ENCODE measurements around the gene STK26. TPM values are rescaled to one million over a fixed set of nuclear protein-coding genes. Genes with fewer than 3 reads are reported as not detected.

STK26 gene
- total and polyA plus RNA-seq, 8 donors = 13.1 to 23.1 (median 20.0) TPM

DNA sequence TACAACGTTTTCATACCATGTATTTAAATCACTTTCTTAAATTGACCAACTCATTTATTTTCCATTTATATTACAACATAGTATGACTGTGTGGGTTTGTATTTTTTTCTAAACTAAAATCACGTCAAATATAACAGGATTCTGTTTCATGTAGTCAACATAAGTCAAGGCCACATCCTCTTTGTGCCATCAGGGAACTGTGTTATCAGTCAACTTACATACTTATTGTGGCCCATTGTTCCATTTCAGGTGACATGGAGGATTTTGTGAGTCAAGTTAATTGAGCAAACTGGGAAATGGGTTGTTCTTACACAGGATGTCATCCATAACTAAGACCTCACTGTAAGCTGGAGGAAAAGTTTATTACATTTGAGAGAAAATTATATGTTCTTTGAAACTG lies 35.9 kb downstream of the STK26 start:
- Histone ChIP-seq H3K27ac (no peak overlapping the region), H3K4me3 (no peak overlapping the region), H3K27me3 (peaks cover 0 to 5% of the 10 kb centered on the region in 2 donors), H3K4me1 (no peaks in the 10 kb centered on the region), H3K36me3 (no peaks in the 10 kb centered on the region), H3K9me3 (no peaks in the 10 kb centered on the region)
- ATAC-seq = no peak
- TF ChIP-seq, protein P1, sequence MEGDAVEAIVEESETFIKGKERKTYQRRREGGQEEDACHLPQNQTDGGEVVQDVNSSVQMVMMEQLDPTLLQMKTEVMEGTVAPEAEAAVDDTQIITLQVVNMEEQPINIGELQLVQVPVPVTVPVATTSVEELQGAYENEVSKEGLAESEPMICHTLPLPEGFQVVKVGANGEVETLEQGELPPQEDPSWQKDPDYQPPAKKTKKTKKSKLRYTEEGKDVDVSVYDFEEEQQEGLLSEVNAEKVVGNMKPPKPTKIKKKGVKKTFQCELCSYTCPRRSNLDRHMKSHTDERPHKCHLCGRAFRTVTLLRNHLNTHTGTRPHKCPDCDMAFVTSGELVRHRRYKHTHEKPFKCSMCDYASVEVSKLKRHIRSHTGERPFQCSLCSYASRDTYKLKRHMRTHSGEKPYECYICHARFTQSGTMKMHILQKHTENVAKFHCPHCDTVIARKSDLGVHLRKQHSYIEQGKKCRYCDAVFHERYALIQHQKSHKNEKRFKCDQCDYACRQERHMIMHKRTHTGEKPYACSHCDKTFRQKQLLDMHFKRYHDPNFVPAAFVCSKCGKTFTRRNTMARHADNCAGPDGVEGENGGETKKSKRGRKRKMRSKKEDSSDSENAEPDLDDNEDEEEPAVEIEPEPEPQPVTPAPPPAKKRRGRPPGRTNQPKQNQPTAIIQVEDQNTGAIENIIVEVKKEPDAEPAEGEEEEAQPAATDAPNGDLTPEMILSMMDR (IDR thresholded peaks at IDR 0.05) = no peak
- no peak for DNase-seq
- intact Hi-C loops (cut with DNase I) = no loop called here

- no peaks in the 10 kb centered on the region for H3K9me3 ChIP-seq
- peaks cover 0 to 5% of the 10 kb centered on the region in 2 donors for H3K27me3 ChIP-seq
- no peak overlapping the region for H3K27ac ChIP-seq
- ATAC-seq (no peak), DNase-seq (no peak)
- H3K4me3 ChIP-seq = no peak overlapping the region
- intact Hi-C loops (cut with DNase I) = no loop called here
- no peaks in the 10 kb centered on the region for H3K4me1 ChIP-seq
- no peaks in the 10 kb centered on the region for H3K36me3 ChIP-seq
- TF ChIP-seq, protein P1 (IDR thresholded peaks at IDR 0.05) = no peak
These were observed 37.0 kb downstream of the STK26 start for GRCh38 chrX:132059973-132060540.

DNA sequence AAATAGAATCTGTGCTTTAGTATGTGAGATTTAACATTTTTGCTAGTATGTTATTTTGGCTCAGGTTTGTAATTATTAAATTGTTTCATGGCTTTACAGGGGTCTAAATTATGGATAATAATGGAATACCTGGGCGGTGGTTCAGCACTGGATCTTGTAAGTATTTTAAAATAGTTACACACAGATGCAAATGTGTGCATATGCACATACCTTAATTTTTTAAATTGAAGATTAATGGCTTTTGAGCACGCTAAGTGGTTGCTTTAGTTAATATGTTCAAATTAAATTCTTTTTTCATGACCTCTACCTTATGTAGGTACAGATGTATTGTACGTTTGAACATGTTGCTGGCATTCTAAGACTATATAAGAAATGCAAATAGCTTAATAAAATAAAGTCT lies 40.2 kb downstream of the STK26 start:
- DNase-seq = no peak
- Histone ChIP-seq H3K9me3 (no peaks in the 10 kb centered on the region), H3K4me3 (no peak overlapping the region), H3K4me1 (no peaks in the 10 kb centered on the region), H3K27me3 (peaks cover 0 to 5% of the 10 kb centered on the region in 2 donors), H3K36me3 (no peaks in the 10 kb centered on the region), H3K27ac (no peak overlapping the region)
- intact Hi-C loops (cut with DNase I) = no loop called here
- ATAC-seq = no peak
- TF ChIP-seq, protein P1 (IDR thresholded peaks at IDR 0.05) = no peak

- H3K4me3 ChIP-seq = no peak overlapping the region
- H3K4me1 ChIP-seq = no peaks in the 10 kb centered on the region
- TF ChIP-seq, protein P1 (IDR thresholded peaks at IDR 0.05) = no peak
- no peak overlapping the region for H3K27ac ChIP-seq
- DNase-seq (no peak), ATAC-seq (no peak)
- H3K27me3 ChIP-seq = peaks cover 0 to 5% of the 10 kb centered on the region in 2 donors
- intact Hi-C loops (cut with DNase I) = no loop called here
- no peaks in the 10 kb centered on the region for H3K9me3 ChIP-seq
- H3K36me3 ChIP-seq = no peaks in the 10 kb centered on the region
These were observed 40.8 kb downstream of the STK26 start for GRCh38 chrX:132063862-132064261.

DNA sequence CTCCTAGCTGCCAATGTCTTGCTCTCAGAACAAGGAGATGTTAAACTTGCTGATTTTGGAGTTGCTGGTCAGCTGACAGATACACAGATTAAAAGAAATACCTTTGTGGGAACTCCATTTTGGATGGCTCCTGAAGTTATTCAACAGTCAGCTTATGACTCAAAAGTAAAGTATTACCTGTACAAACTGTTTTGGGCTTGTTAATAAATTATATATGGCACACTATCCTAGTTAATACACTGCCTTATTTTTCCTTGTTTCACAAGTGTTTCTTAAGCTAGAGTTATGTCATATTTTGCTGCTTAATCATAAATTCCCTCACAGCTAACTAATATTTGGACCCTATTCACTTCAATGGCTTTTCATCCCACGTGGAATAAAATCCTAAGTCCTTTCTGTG lies 45.3 kb downstream of the STK26 start:
- Histone ChIP-seq H3K9me3 (no peaks in the 10 kb centered on the region), H3K27me3 (peaks cover 0 to 6% of the 10 kb centered on the region in 2 donors), H3K27ac (no peak overlapping the region), H3K36me3 (peaks cover 0 to 7% of the 10 kb centered on the region in 2 donors), H3K4me1 (no peaks in the 10 kb centered on the region), H3K4me3 (no peak overlapping the region)
- DNase-seq = no peak
- TF ChIP-seq, protein P1 (IDR thresholded peaks at IDR 0.05) = no peak
- intact Hi-C loops (cut with DNase I) = no loop called here
- no peak for ATAC-seq

Measured in left lung (tissue), 10 donors.